H54 (cell line): ENCODE measurements around the gene ITGAD.

Source experiments
- DNase-seq: peaks from one replicate; pipeline ENCODE4 v3.0.0; 2011; ENCODE audit warnings: low spot score, mixed read lengths; ENCODE audit not compliant: insufficient read length
- FAIRE-seq: peaks from 3 replicates; lab custom pipeline; 2011; peaks lifted over from hg19 to GRCh38; lab: Jason Lieb, UNC
- POLR2A ChIP-seq: IDR thresholded peaks from 2 replicates; pipeline ENCODE4 v1.6.1; 2011; ENCODE audit warnings: low read depth, mild to moderate bottlenecking, low read length

ITGAD gene

DNA sequence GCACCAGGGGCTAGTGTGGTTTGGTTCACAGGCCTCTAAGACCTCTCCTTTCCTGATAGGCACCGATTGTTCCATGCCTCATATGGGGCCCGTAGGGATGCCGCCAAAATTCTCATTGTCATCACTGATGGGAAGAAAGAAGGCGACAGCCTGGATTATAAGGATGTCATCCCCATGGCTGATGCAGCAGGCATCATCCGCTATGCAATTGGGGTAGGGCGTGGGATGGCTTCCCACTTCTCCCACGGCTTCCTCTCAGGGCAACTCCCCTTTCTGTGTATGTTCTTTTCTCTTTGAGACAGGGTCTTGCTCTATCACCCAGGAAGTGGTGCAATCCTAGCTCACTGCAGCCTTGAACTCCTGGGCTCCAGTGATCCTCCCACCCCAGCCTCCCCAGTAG lies 32.9 kb upstream of the ITGAD start:
- FAIRE-seq (no peak), DNase-seq (no peak)
- no peak for TF ChIP-seq POLR2A

DNA sequence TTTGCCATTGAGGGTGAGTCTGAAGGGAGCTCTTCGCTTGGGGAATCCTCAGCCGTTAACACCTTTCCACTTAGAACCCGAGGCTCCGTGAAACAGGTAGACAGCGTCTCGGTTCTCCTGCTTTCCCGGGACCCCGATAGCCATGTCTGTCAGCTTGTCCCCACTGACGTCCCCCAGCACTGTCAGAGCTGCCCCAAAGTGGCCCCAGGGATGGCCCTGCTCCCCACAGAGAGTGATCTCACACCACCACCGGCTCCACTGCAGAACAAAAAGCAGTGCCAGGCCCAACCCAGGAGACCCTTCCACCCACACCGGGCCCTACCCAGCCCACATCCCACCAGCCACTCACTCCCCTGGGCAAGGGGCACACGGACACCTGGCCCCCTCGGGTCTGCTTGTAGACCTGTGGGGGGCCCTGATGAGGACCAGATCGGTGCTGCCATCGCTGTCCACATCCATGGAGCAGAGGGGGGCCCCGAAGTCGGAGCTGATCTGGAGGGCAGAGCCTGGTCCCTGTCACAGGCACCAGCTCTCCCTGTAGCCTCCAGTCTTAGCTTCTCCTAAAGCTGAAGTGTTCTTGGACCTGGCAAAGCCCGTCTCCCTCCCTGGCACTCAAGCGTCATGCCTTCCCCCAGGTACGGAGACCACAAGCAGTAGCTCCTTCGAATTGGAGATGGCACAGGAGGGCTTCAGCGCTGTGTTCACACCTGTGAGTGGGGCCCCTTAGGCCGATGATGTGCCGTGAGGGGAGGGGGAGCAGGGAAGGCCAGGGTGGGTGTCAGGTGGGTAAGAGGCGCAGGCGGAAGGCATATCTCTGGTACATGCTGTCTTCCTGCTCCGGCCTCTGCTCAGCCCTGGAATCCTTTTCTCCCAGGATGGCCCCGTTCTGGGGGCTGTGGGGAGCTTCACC lies 31.7 kb upstream of the ITGAD start:
- no peak for TF ChIP-seq POLR2A
- FAIRE-seq (no peak), DNase-seq (no peak)

- FAIRE-seq (no peak), DNase-seq (no peak)
- TF ChIP-seq POLR2A = no peak
Observed at GRCh38 chr16:31362476-31363405, 30.4 kb upstream of the ITGAD start.

DNA sequence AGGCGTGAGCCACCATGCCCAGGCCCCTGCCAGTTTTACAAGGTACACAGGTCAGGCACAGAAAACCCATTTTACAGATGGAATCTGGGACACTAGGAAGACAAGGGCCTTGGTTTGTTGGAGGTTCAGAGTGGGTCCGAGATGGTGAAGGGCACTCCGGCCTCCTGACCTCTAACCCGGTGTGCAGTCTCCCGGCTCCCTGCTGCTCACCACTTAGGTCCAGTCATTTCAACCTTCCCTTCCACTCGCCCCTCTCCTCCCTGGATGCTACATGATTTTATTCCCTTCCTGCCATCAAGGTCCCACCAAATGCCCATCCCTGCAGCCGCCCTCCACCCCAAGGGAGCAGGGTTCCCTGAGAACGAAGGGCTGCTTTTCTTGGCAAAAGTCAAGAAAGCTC lies 29.4 kb upstream of the ITGAD start:
- FAIRE-seq = no peak
- no peak for DNase-seq
- no peak for TF ChIP-seq POLR2A

DNA sequence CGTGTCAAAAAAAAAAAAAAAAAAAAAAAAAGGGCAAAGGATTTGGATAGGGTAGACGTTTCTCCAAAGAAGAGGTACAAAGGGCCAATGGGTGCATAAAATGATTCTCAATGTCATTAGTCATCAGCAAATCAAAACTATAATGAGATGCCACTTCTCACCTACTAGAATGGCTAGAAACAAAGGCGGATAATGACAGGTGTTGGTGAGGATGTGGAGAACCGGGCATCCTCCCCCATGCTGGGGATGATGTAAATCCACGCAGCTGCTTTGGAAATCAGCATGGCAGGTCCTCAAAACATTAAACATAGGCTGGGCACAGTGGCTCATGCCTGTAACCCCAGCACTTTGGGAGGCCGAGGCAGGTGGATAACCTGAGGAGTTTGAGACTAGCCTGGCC lies 28.7 kb upstream of the ITGAD start:
- DNase-seq (no peak), FAIRE-seq (no peak)
- no peak for TF ChIP-seq POLR2A

GRCh38 chr16:31365131-31365865 lies 27.8 kb upstream of the ITGAD start:
- no peak for FAIRE-seq
- DNase-seq = no peak
- no peak for TF ChIP-seq POLR2A

DNA sequence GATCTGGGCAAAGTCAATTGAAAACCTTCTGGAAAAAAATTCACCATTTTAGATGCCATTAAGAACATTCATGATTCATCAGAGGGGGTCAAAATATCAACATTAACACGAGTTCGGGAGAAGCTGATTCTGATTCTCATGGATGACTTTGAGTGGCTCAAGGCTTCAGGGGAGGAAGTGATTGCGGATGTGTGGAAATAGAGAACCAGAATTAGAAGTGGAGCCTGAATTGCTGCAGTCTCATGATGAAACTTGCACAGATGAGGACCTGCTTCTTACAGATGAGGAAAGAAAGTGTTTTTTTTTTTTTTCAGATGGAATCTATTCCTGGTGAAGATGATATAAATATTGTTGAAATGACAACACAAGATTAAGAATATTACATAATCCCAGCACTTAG lies 25.3 kb upstream of the ITGAD start:
- FAIRE-seq (no peak), DNase-seq (no peak)
- no peak for TF ChIP-seq POLR2A

- FAIRE-seq (no peak), DNase-seq (no peak)
- TF ChIP-seq POLR2A = no peak
Observed at GRCh38 chr16:31371008-31371407, 22.1 kb upstream of the ITGAD start.

- DNase-seq (no peak), FAIRE-seq (no peak)
- TF ChIP-seq POLR2A = no peak
Observed at GRCh38 chr16:31371619-31372484, 21.3 kb upstream of the ITGAD start.

DNA sequence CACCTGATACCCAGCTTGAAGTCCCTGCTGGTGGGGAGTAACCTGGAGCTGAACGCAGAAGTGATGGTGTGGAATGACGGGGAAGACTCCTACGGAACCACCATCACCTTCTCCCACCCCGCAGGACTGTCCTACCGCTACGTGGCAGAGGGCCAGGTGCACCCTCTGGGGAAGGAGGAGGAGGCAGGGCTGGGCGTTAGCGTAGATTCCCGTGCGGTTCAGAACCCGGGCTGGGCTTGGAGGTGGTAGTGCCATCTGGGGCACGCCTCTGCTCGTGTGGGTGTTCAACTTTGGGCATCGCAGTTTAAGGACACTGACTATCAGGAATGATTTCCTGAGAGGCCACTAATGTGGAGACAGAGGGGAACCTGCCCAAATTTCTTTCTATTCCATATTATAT lies 19.9 kb upstream of the ITGAD start:
- FAIRE-seq (no peak), DNase-seq (no peak)
- no peak for TF ChIP-seq POLR2A

DNA sequence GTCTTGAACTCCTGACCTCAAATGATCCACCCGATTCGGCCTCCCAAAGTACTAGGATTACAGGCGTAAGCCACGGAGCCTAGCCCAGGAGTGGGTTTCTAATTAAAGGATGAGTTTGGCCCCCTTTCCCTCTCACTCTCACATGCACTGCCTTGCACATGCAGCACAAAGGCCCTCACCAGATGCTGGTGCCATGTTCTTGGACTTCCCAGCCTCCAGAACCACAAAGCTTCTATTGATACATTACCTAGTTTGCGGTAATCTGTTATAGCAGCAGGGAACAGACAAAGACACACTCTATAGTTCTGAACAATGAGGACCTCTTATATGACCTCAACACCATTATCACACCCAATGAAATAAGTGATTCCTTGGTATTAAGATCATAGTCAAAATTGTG lies 17.9 kb upstream of the ITGAD start:
- no peak for DNase-seq
- FAIRE-seq = no peak
- TF ChIP-seq POLR2A = no peak

DNA sequence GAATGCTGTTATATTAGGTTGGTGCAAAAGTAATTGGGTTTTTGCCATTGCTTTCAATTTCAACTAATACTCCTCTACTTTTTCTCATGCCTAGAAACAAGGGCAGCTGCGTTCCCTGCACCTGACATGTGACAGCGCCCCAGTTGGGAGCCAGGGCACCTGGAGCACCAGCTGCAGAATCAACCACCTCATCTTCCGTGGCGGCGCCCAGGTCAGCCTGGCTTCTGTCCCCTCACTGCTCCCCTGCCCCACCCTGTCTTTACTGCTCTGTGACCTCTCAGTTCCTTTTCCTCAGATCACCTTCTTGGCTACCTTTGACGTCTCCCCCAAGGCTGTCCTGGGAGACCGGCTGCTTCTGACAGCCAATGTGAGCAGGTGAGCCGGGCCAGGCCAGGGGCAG lies 16.4 kb upstream of the ITGAD start:
- FAIRE-seq = no peak

More for the DNA sequence above, 16.4 kb upstream of the ITGAD start:
- DNase-seq = no peak
- no peak for TF ChIP-seq POLR2A
